ENCODE results near the gene INKA1. TPM values are rescaled to one million over a fixed set of nuclear protein-coding genes. Genes with fewer than 3 reads are reported as not detected.

INKA1 gene
- total and polyA plus RNA-seq, 9 of the 15 experiments (the other 6 are each of a cell fraction or from before 2014, with no cell fraction given) = 0.55 to 13.9 (median 6.7) TPM

- TF ChIP-seq POLR2AphosphoS5 (IDR thresholded peaks at IDR 0.05; ENCODE audit: control insufficient read depth, insufficient read depth, low read depth, low read length) = no peak
- no peak for TF ChIP-seq SMARCB1 (IDR thresholded peaks at IDR 0.05; ENCODE audit: insufficient read length, low read depth)
- no peak for TF ChIP-seq ZKSCAN1 (IDR thresholded peaks at IDR 0.05; ENCODE audit: low read depth, low read length)
- TF ChIP-seq ZNF175 (CRISPR knock-in tag; IDR thresholded peaks at IDR 0.05; ENCODE audit: low read depth) = no peak
- TF ChIP-seq SIRT6 (IDR thresholded peaks at IDR 0.05; ENCODE audit: low read depth, low read length) = no peak
- TF ChIP-seq PYGO2 (tag; IDR thresholded peaks at IDR 0.05) = no peak
- no peak for TF ChIP-seq TARDBP (IDR thresholded peaks at IDR 0.05)
- TF ChIP-seq ZNF766 (CRISPR knock-in tag; conservative IDR thresholded peaks at IDR 0.05) = no peak
- no peak for TF ChIP-seq SMARCC2 (IDR thresholded peaks at IDR 0.05; ENCODE audit: low read depth)
- no peak for TF ChIP-seq ZNF311 (CRISPR knock-in tag; IDR thresholded peaks at IDR 0.05)
- TF ChIP-seq SUPT5H (IDR thresholded peaks at IDR 0.05) = no peak
- TF ChIP-seq NFYB (IDR thresholded peaks at IDR 0.05; ENCODE audit: extremely low read depth, insufficient read length) = no peak
- no peak for TF ChIP-seq CBX8 (IDR thresholded peaks at IDR 0.05; ENCODE audit: borderline replicate concordance, extremely low read depth, low read depth, low read length, poor library complexity, severe bottlenecking)
- 0 out of 2 replicates have a peak, but pooled peaks have one; percentile 35 for TF ChIP-seq TCF7 (IDR thresholded peaks at IDR 0.05; ENCODE audit: borderline replicate concordance)
- no peak for TF ChIP-seq NCOA2 (IDR thresholded peaks at IDR 0.05; ENCODE audit: partially characterized antibody in 2 of 2)
- TF ChIP-seq SRSF1 (IDR thresholded peaks at IDR 0.05; ENCODE audit: low read depth, low read length) = no peak
- TF ChIP-seq SP1 (CRISPR knock-in tag; IDR thresholded peaks at IDR 0.05) = peak; percentile 70
- TF ChIP-seq KAT7 (CRISPR knock-in tag; IDR thresholded peaks at IDR 0.05; ENCODE audit: borderline replicate concordance) = 0 out of 2 replicates have a peak, but pooled peaks have one; percentile 55
- TF ChIP-seq ZNF668 (CRISPR knock-in tag; IDR thresholded peaks at IDR 0.05) = no peak
- no peak for TF ChIP-seq CAMTA2 (CRISPR knock-in tag; conservative IDR thresholded peaks at IDR 0.05)
- TF ChIP-seq ZNF444 (CRISPR knock-in tag; IDR thresholded peaks at IDR 0.05) = no peak
- peak; percentile 39 for TF ChIP-seq HNRNPLL (IDR thresholded peaks at IDR 0.05; ENCODE audit: low read depth, low read length, poor library complexity, severe bottlenecking)
- no peak for TF ChIP-seq CBX3 (IDR thresholded peaks at IDR 0.05; ENCODE audit: borderline replicate concordance in 1 of 2, low read length in 2 of 2)
- TF ChIP-seq PML (IDR thresholded peaks at IDR 0.05; ENCODE audit: low read length) = peak; percentile 18; the same call in 1 of the 2 replicates
- no peak for TF ChIP-seq NR3C1 (CRISPR knock-in tag; IDR thresholded peaks at IDR 0.05)
- TF ChIP-seq ZNF696 (CRISPR knock-in tag; conservative IDR thresholded peaks at IDR 0.05) = no peak
- TF ChIP-seq MCM3 (IDR thresholded peaks at IDR 0.05) = no peak
- no peak for TF ChIP-seq ZSCAN32 (CRISPR knock-in tag; IDR thresholded peaks at IDR 0.05)
- TF ChIP-seq ZC3H8 (IDR thresholded peaks at IDR 0.05) = no peak
- no peak for TF ChIP-seq TEAD4 (IDR thresholded peaks at IDR 0.05; ENCODE audit: low read length)
- no peak for TF ChIP-seq TEAD4 (CRISPR knock-in tag; IDR thresholded peaks at IDR 0.05; ENCODE audit: borderline replicate concordance)
- TF ChIP-seq NR2C1 (IDR thresholded peaks at IDR 0.05) = no peak
- no peak for TF ChIP-seq NR2C1 (tag; IDR thresholded peaks at IDR 0.05)
- peak; percentile 18; the same call in 1 of the 2 replicates for TF ChIP-seq ZNF263 (CRISPR knock-in tag; IDR thresholded peaks at IDR 0.05; ENCODE audit: borderline replicate concordance)
Measured at GRCh38 chr3:49802719-49803464, at the start of gene INKA1 (continued).

Measured in K562 (cell line).